ENCODE measurements around the gene C2. TPM values are rescaled to one million over a fixed set of nuclear protein-coding genes. Genes with fewer than 3 reads are reported as not detected.

C2 gene
- total and polyA plus RNA-seq, 12 donors, result 4.6 to 107 (median 36.2) TPM

DNA sequence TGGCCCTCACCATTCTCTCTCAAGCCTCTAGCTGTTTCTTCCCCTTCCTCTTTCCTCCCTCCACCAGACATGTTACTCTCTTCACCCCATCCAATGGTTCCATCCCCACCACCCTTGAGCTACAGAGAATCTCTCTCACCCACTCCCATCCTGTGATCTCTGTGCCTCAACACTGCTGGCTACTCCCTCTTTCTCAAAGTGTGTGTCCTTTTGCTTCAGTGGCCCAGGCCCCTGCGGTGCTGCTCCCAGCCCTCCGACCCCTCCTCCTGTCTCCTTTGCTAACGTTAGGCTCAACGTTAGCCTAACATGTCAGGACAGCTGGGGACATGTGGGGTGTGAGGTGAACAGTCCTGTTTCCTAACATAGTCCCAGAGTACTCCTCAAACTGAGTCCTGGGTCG, 25.4 kb downstream of the C2 start:
- Histone ChIP-seq H3K27ac (peak overlapping the region in 1 of 5 donors; percentile 24), H3K4me3 (no peak overlapping the region), H3K9me3 (replicated peaks in 1 of 3) (no peaks in the 10 kb centered on the region), H3K36me3 (replicated peaks in 1 of 2) (peaks cover 0 to 62% of the 10 kb centered on the region in 2 donors), H3K27me3 (no peaks in the 10 kb centered on the region), H3K4me1 (replicated peaks in 1 of 2) (peaks cover 1 to 6% of the 10 kb centered on the region in 2 donors)
- WGBS, 4 donors, result 74 to 79% (median 77%) methylated on average over 4 to 5 of the region's 5 CpGs
- intact Hi-C loops (cut with DNase I), result loop anchor here (5.0 kb wide), 1 partner anchor 51 kb away; the partner anchor contains the start of gene ZBTB12 (in 2 of the 2)
- no peak for DNase-seq
- TF ChIP-seq, protein P1, sequence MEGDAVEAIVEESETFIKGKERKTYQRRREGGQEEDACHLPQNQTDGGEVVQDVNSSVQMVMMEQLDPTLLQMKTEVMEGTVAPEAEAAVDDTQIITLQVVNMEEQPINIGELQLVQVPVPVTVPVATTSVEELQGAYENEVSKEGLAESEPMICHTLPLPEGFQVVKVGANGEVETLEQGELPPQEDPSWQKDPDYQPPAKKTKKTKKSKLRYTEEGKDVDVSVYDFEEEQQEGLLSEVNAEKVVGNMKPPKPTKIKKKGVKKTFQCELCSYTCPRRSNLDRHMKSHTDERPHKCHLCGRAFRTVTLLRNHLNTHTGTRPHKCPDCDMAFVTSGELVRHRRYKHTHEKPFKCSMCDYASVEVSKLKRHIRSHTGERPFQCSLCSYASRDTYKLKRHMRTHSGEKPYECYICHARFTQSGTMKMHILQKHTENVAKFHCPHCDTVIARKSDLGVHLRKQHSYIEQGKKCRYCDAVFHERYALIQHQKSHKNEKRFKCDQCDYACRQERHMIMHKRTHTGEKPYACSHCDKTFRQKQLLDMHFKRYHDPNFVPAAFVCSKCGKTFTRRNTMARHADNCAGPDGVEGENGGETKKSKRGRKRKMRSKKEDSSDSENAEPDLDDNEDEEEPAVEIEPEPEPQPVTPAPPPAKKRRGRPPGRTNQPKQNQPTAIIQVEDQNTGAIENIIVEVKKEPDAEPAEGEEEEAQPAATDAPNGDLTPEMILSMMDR (IDR thresholded peaks at IDR 0.05), result no peak
- TF ChIP-seq POLR2A (IDR thresholded peaks at IDR 0.05), result no peak

DNA sequence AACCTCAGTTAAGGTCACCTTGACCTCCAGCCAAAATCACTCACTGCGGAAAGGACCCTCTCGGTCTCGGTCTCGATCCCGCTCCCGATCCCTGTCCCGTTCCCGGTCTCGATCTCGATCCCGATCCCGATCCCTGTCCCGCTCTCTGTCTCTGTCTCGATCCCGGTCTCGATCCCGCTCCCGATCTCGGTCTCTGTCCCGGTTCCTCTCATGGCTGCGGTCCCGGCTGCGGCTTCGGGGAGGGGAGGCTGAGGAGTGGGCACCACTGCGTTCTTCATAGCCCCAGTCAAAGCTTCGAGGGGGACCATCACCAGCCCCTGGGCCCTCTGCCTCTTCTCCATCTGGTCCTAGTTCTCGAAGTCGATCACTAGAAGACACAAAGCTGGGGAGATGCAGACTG, 27.0 kb downstream of the C2 start:
- 95 to 97% (median 97%) methylated on average over 28 of the region's 28 CpGs for WGBS, 4 donors
- Histone ChIP-seq H3K9me3 (replicated peaks in 1 of 3) (no peaks in the 10 kb centered on the region), H3K4me3 (no peak overlapping the region), H3K4me1 (replicated peaks in 1 of 2) (peaks cover 10 to 15% of the 10 kb centered on the region in 2 donors), H3K27ac (no peak overlapping the region), H3K36me3 (replicated peaks in 1 of 2) (peaks cover 0 to 62% of the 10 kb centered on the region in 2 donors), H3K27me3 (no peaks in the 10 kb centered on the region)
- no peak for DNase-seq
- TF ChIP-seq POLR2A (IDR thresholded peaks at IDR 0.05), result no peak
- intact Hi-C loops (cut with DNase I), result loop anchor here (5.0 kb wide), 1 partner anchor 52 kb away; the partner anchor contains the start of gene ZBTB12 (in 2 of the 2)

DNA sequence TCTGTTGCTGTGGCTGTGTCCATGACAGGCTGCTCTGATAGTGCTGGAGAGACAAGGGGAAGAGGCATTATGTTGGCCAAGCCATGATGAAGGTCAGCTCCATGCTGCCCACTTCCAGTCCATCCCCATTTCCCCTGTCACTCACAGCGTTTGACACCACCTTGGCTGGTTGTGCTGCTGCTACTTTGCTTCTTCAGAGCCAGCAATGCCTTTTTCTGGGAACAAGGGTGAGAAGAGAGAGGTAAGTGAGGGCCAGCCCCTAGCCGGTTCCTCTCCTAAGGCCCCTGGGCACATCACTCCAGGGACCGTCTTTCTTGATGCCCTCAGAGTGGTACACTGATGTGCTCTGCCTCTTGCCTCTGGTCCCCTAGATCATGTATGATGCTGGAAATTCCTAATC, 29.3 kb downstream of the C2 start:
- peaks cover 12 to 22% of the 10 kb centered on the region in 2 donors for H3K4me1 ChIP-seq (replicated peaks in 1 of 2)
- no peaks in the 10 kb centered on the region for H3K27me3 ChIP-seq
- no peak overlapping the region for H3K27ac ChIP-seq
- peaks cover 0 to 71% of the 10 kb centered on the region in 2 donors for H3K36me3 ChIP-seq (replicated peaks in 1 of 2)
- TF ChIP-seq POLR2A (IDR thresholded peaks at IDR 0.05), result no peak
- TF ChIP-seq, protein P1 (IDR thresholded peaks at IDR 0.05), result no peak
- no peak overlapping the region for H3K4me3 ChIP-seq
- intact Hi-C loops (cut with DNase I), result no loop called here
- H3K9me3 ChIP-seq (replicated peaks in 1 of 3), result no peaks in the 10 kb centered on the region
- DNase-seq, result no peak
- WGBS, 4 donors, result 65 to 95% (median 85%) methylated on average over 3 of the region's 3 CpGs

DNA sequence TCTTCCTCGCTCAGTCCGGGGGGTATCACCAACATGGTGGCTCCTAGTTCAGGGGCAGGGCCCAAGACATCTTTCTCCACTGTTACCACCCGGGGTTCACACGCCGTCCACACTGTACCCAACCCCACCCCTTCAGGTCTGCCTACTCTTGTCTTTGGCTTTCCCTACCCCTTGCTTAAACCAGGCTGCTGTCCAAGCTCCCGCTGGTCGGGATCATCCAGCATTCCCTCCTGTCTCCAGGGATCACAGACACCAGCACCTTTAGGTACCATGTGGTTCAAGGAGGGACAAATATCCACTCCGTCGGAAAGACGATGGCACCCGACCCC, 30.9 kb downstream of the C2 start:
- peaks cover 12 to 22% of the 10 kb centered on the region in 2 donors for H3K4me1 ChIP-seq (replicated peaks in 1 of 2)
- no peak for TF ChIP-seq POLR2A (IDR thresholded peaks at IDR 0.05)
- TF ChIP-seq, protein P1 (IDR thresholded peaks at IDR 0.05), result no peak
- H3K9me3 ChIP-seq (replicated peaks in 1 of 3), result no peaks in the 10 kb centered on the region
- no peak for DNase-seq
- intact Hi-C loops (cut with DNase I), result no loop called here
- 7 to 10% (median 8%) methylated on average over 11 of the region's 11 CpGs for WGBS, 4 donors
- H3K27ac ChIP-seq, result peak overlapping the region; percentile 72 to 90 (median 84)
- H3K4me3 ChIP-seq, result peak overlapping the region; percentile 65 to 91 (median 76)
- peaks cover 0 to 71% of the 10 kb centered on the region in 2 donors for H3K36me3 ChIP-seq (replicated peaks in 1 of 2)
- H3K27me3 ChIP-seq, result no peaks in the 10 kb centered on the region

Measured in adrenal gland (tissue), 12 donors.